ENCODE data around the gene CYYR1. TPM values are rescaled to one million over a fixed set of nuclear protein-coding genes. Genes with fewer than 3 reads are reported as not detected.

The CYYR1 gene
- total RNA-seq, 1 experiment from 2014 or later = not detected

DNA sequence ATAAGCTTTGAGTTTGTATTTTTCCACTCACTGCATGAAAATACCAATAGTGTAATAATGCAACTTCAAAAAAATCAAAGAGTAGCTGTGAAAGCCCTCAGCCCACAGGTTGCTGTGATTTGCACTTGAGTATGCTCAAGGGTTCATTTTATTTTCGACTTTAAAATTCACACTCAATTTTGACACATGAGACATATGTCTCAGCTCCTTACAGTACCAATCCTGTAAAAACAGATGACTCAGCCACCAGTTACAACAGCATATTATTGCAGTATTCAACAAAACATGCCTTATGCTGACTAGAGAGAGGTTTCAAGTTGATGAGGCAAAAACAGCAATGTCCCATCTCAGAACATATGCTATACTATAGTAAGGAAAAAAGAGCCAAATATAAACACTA is 66.1 kb downstream of the CYYR1 start:
- Mint-ChIP-seq H3K4me3 (ENCODE audit: low read depth, unreplicated experiment) (no peak overlapping the region), H3K4me1 (ENCODE audit: low read depth, unreplicated experiment) (no peaks in the 10 kb centered on the region), H3K27ac (ENCODE audit: unreplicated experiment) (no peak overlapping the region), H3K9me3 (ENCODE audit: low read depth, unreplicated experiment) (no peaks in the 10 kb centered on the region), H3K36me3 (ENCODE audit: insufficient read depth, unreplicated experiment) (no peaks in the 10 kb centered on the region), H3K27me3 (ENCODE audit: unreplicated experiment) (no peaks in the 10 kb centered on the region)
- CTCF ChIA-PET = no interaction called here
- intact Hi-C loops (cut with micrococcal nuclease; ENCODE audit: unreplicated experiment) = no loop called here
- DNase-seq = no peak
- no TSS peak for BruUV-seq (replicated peaks)
- TF ChIP-seq, protein P1, sequence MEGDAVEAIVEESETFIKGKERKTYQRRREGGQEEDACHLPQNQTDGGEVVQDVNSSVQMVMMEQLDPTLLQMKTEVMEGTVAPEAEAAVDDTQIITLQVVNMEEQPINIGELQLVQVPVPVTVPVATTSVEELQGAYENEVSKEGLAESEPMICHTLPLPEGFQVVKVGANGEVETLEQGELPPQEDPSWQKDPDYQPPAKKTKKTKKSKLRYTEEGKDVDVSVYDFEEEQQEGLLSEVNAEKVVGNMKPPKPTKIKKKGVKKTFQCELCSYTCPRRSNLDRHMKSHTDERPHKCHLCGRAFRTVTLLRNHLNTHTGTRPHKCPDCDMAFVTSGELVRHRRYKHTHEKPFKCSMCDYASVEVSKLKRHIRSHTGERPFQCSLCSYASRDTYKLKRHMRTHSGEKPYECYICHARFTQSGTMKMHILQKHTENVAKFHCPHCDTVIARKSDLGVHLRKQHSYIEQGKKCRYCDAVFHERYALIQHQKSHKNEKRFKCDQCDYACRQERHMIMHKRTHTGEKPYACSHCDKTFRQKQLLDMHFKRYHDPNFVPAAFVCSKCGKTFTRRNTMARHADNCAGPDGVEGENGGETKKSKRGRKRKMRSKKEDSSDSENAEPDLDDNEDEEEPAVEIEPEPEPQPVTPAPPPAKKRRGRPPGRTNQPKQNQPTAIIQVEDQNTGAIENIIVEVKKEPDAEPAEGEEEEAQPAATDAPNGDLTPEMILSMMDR (IDR thresholded peaks at IDR 0.05; ENCODE audit: unreplicated experiment) = no peak

- TF ChIP-seq, protein P1 (IDR thresholded peaks at IDR 0.05; ENCODE audit: unreplicated experiment) = no peak
- no peaks in the 10 kb centered on the region for H3K27me3 Mint-ChIP-seq (ENCODE audit: unreplicated experiment)
- DNase-seq = no peak
- no peaks in the 10 kb centered on the region for H3K4me1 Mint-ChIP-seq (ENCODE audit: low read depth, unreplicated experiment)
- no peak overlapping the region for H3K4me3 Mint-ChIP-seq (ENCODE audit: low read depth, unreplicated experiment)
- no TSS peak for BruUV-seq (replicated peaks)
- H3K36me3 Mint-ChIP-seq (ENCODE audit: insufficient read depth, unreplicated experiment) = no peaks in the 10 kb centered on the region
- no peaks in the 10 kb centered on the region for H3K9me3 Mint-ChIP-seq (ENCODE audit: low read depth, unreplicated experiment)
- no peak overlapping the region for H3K27ac Mint-ChIP-seq (ENCODE audit: unreplicated experiment)
- CTCF ChIA-PET = no interaction called here
- intact Hi-C loops (cut with micrococcal nuclease; ENCODE audit: unreplicated experiment) = no loop called here
Observed at GRCh38 chr21:26505211-26505610, 67.9 kb downstream of the CYYR1 start.

DNA sequence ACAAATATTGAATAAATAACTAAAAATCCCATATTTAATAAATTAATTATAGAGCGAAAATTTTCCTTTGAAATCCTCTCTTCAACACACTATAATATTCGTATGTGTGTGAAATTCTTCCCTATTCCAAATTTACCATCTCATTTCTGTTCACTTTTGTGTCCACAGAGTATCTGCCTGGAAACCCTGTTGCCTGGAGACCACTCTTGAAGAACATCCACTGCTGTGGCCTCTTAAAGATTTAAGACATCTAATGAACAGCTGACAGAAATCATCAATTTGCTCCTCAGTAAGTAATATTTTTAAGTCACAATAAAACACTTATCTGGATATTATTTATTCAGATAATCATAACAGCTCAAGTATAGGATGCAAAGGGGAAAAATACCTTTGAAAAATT is 69.7 kb downstream of the CYYR1 start:
- CTCF ChIA-PET = no interaction called here
- BruUV-seq (replicated peaks) = no TSS peak
- Mint-ChIP-seq H3K4me1 (ENCODE audit: low read depth, unreplicated experiment) (no peaks in the 10 kb centered on the region), H3K9me3 (ENCODE audit: low read depth, unreplicated experiment) (peaks cover 2% of the 10 kb centered on the region), H3K27me3 (ENCODE audit: unreplicated experiment) (no peaks in the 10 kb centered on the region), H3K36me3 (ENCODE audit: insufficient read depth, unreplicated experiment) (no peaks in the 10 kb centered on the region), H3K27ac (ENCODE audit: unreplicated experiment) (no peak overlapping the region), H3K4me3 (ENCODE audit: low read depth, unreplicated experiment) (no peak overlapping the region)
- intact Hi-C loops (cut with micrococcal nuclease; ENCODE audit: unreplicated experiment) = no loop called here
- DNase-seq = no peak
- TF ChIP-seq, protein P1 (IDR thresholded peaks at IDR 0.05; ENCODE audit: unreplicated experiment) = no peak

GRCh38 chr21:26501495-26502021 is 71.5 kb downstream of the CYYR1 start:
- Mint-ChIP-seq H3K27me3 (ENCODE audit: unreplicated experiment) (no peaks in the 10 kb centered on the region), H3K9me3 (ENCODE audit: low read depth, unreplicated experiment) (peaks cover 6% of the 10 kb centered on the region), H3K36me3 (ENCODE audit: insufficient read depth, unreplicated experiment) (no peaks in the 10 kb centered on the region), H3K4me3 (ENCODE audit: low read depth, unreplicated experiment) (no peak overlapping the region), H3K27ac (ENCODE audit: unreplicated experiment) (no peak overlapping the region), H3K4me1 (ENCODE audit: low read depth, unreplicated experiment) (no peaks in the 10 kb centered on the region)
- CTCF ChIA-PET = no interaction called here
- intact Hi-C loops (cut with micrococcal nuclease; ENCODE audit: unreplicated experiment) = no loop called here
- no peak for DNase-seq
- no TSS peak for BruUV-seq (replicated peaks)
- TF ChIP-seq, protein P1 (IDR thresholded peaks at IDR 0.05; ENCODE audit: unreplicated experiment) = no peak

Data from Calu3 (cell line).